HCT116 (cell line): ENCODE measurements around the gene RIMBP2. TPM values are rescaled to one million over a fixed set of nuclear protein-coding genes. Genes with fewer than 3 reads are reported as not detected.

Source experiments
- ATAC-seq: fragments of 200-7000 bp; cut with Tn5 transposase; 2 replicates; pipeline ENCODE4 v1.9.1; 2020; ENCODE audit warnings: mild to moderate bottlenecking, moderate library complexity
- BruUV-seq: library from RNA; stranded (reverse); fragments of 400-500 nt; replicated peaks from 2 replicates; lab custom pipeline; 2021; lab: Mats Ljungman, UMichigan
- CTCF ChIA-PET: fragments of 300-600 bp; sonication (Branson Sonifier 250); formaldehyde crosslinking; loops from one replicate; lab custom pipeline; 2021; ENCODE audit warnings: antibody characterized with exemption; lab: Charles Lee
- POLR2A ChIA-PET: fragments of 300-600, 350-600 bp; sonication (Branson Sonifier 250); formaldehyde crosslinking; loops from one replicate; lab custom pipeline; 2021; ENCODE audit warnings: antibody characterized with exemption; lab: Charles Lee
- RAD21 ChIA-PET, 2 experiments: fragments of 300-600 bp; sonication (Branson Sonifier 250); formaldehyde crosslinking; loops; one replicate each; lab custom pipeline; 2023; ENCODE audit warnings: low total read pairs in 2 of 2; ENCODE audit not compliant: uncharacterized antibody in 2 of 2, unreplicated experiment in 2 of 2, low non-redundant PET in 1 of 2; lab: Charles Lee
- DNase-seq: peaks from one replicate; pipeline ENCODE4 v3.0.0-alpha.2; 2010; ENCODE audit warnings: low read depth, low spot score
- H2AFZ ChIP-seq: fragments of 200-600 bp; shearing (Covaris generic), sonication (generic); 2 replicates; pipeline ENCODE4 v1.6.1; 2017; ENCODE audit warnings: low read depth, mixed run types, mixed read lengths, antibody characterized with exemption, low read length; ENCODE audit not compliant: poor library complexity, severe bottlenecking
- H3K27ac ChIP-seq: 2 replicates; pipeline ENCODE4 v1.5.1; 2012; ENCODE audit warnings: low read depth, low read length
- H3K27me3 ChIP-seq: fragments of 200-600 bp; sonication (generic); 2 replicates; pipeline ENCODE4 v1.6.1; 2016; ENCODE audit warnings: mixed run types, low read length, mixed read lengths; ENCODE audit not compliant: insufficient read depth
- H3K36me3 ChIP-seq, 2 experiments: fragments of 200-500 bp in 1 of 2; fragments of 200-600 bp in 1 of 2; sonication (Bioruptor generic) in 1 of 2; sonication (generic) in 1 of 2; 2 replicates each; pipeline versions ENCODE4 v1.5.1 to v1.6.1; 2014 to 2016; ENCODE audit warnings: low read length in 2 of 2, inconsistent platforms in 1 of 2, mixed read lengths in 1 of 2, mixed run types in 1 of 2; ENCODE audit not compliant: insufficient read depth in 2 of 2, control insufficient read depth in 1 of 2
- H3K4me1 ChIP-seq, 2 experiments: fragments of 200-600 bp in 1 of 2; sonication (generic) in 1 of 2; 2 replicates each; pipeline versions ENCODE4 v1.5.1 to v1.6.1; 2012 to 2017; ENCODE audit warnings: low read length in 2 of 2, inconsistent platforms in 1 of 2, mild to moderate bottlenecking in 1 of 2, mixed read lengths in 1 of 2, mixed run types in 1 of 2, moderate library complexity in 1 of 2; ENCODE audit not compliant: insufficient read depth in 2 of 2, control insufficient read depth in 1 of 2
- H3K4me2 ChIP-seq: fragments of 200-600 bp; sonication (generic); 2 replicates; pipeline ENCODE4 v1.6.1; 2017; ENCODE audit warnings: mixed run types, low read length, mixed read lengths
- H3K4me3 ChIP-seq, 2 experiments: fragments of 200-600 bp in 1 of 2; sonication (generic) in 1 of 2; replicated peaks in 1 of 2; 2 replicates each; pipeline ENCODE4 v1.5.1; 2011 to 2016; ENCODE audit warnings: low read length in 2 of 2, control low read depth in 1 of 2, low read depth in 1 of 2, mild to moderate bottlenecking in 1 of 2, mixed read lengths in 1 of 2, mixed run types in 1 of 2
- H3K79me2 ChIP-seq: fragments of 200-600 bp; sonication (generic); 2 replicates; pipeline ENCODE4 v1.6.1; 2017; ENCODE audit warnings: mild to moderate bottlenecking, mixed run types, low read length, moderate library complexity, mixed read lengths; ENCODE audit not compliant: insufficient read depth
- H3K9ac ChIP-seq: fragments of 200-600 bp; sonication (generic); 2 replicates; pipeline ENCODE4 v1.6.1; 2016; ENCODE audit warnings: low read length, mixed read lengths
- H3K9me2 ChIP-seq: fragments of 200-600 bp; sonication (generic), shearing (Covaris generic); 2 replicates; pipeline ENCODE4 v1.6.1; 2017; ENCODE audit warnings: mixed run types, mild to moderate bottlenecking, moderate library complexity; ENCODE audit not compliant: insufficient read depth
- H3K9me3 ChIP-seq, 2 experiments: fragments of 200-500 bp in 1 of 2; fragments of 200-600 bp in 1 of 2; sonication (Bioruptor generic) in 1 of 2; sonication (generic) in 1 of 2; 2 replicates each; pipeline ENCODE4 v1.6.1; 2014 to 2017; ENCODE audit warnings: low read length in 2 of 2, mixed read lengths in 2 of 2, inconsistent platforms in 1 of 2, low read depth in 1 of 2, mild to moderate bottlenecking in 1 of 2, mixed run types in 1 of 2, moderate library complexity in 1 of 2; ENCODE audit not compliant: control insufficient read depth in 1 of 2, insufficient read depth in 1 of 2
- H4K20me1 ChIP-seq: fragments of 200-600 bp; sonication (generic), shearing (Covaris generic); 2 replicates; pipeline ENCODE4 v1.6.1; 2017; ENCODE audit warnings: mixed run types, mild to moderate bottlenecking, moderate library complexity; ENCODE audit not compliant: insufficient read depth
- ELF1 ChIP-seq: IDR thresholded peaks from 2 replicates; pipeline ENCODE4 v1.6.1; 2012; ENCODE audit warnings: low read depth, borderline replicate concordance
- EZH2 ChIP-seq: fragments of 200-600 bp; sonication (generic); IDR thresholded peaks from 2 replicates; pipeline ENCODE4 v1.6.1; 2017; ENCODE audit warnings: antibody characterized with exemption, mixed run types
- JUND ChIP-seq: IDR thresholded peaks from 2 replicates; pipeline ENCODE4 v1.6.1; 2012
- MAX ChIP-seq: IDR thresholded peaks from 2 replicates; pipeline ENCODE4 v1.6.1; 2012
- POLR2A ChIP-seq: IDR thresholded peaks from 2 replicates; pipeline ENCODE4 v1.7.0; 2011; ENCODE audit warnings: borderline replicate concordance; ENCODE audit not compliant: insufficient read depth, insufficient read length; ENCODE audit errors: extremely low read depth
- POLR2AphosphoS5 ChIP-seq: IDR thresholded peaks from 2 replicates; pipeline ENCODE4 v1.6.1; 2011; ENCODE audit warnings: mild to moderate bottlenecking, low read depth, low read length, moderate library complexity
- RAD21 ChIP-seq: IDR thresholded peaks from 2 replicates; pipeline ENCODE4 v1.6.1; 2012; ENCODE audit warnings: low read depth, mild to moderate bottlenecking
- REST ChIP-seq: IDR thresholded peaks from 2 replicates; pipeline ENCODE4 v1.6.1; 2012; ENCODE audit warnings: low read depth
- SP1 ChIP-seq: IDR thresholded peaks from 2 replicates; pipeline ENCODE4 v1.6.1; 2012; ENCODE audit warnings: low read depth
- SRF ChIP-seq: IDR thresholded peaks from 2 replicates; pipeline ENCODE4 v1.6.1; 2012; ENCODE audit warnings: low read depth
- YY1 ChIP-seq: IDR thresholded peaks from 2 replicates; pipeline ENCODE4 v1.6.1; 2011; ENCODE audit warnings: low read length, low read depth, moderate library complexity, mild to moderate bottlenecking; ENCODE audit not compliant: insufficient replicate concordance; ENCODE audit errors: extremely low read depth
- ZFX ChIP-seq: fragments of 450-650 bp; IDR thresholded peaks from 2 replicates; pipeline ENCODE4 v1.6.1; 2017
- intact Hi-C: fragments of 100-400 bp; cut with micrococcal nuclease; formaldehyde crosslinking; loops from 2 replicates; pipeline ENCODE4 v1.10.0; 2022
- total RNA-seq: library from RNA; stranded (reverse); gene quantifications from one replicate; pipeline ENCODE4 v1.2.1, GENCODE V29; 2021; ENCODE audit not compliant: unreplicated experiment

RIMBP2 gene
- total RNA-seq, 1 experiment from 2014 or later = not detected

- TF ChIP-seq EZH2 (no peak), MAX (no peak), JUND (no peak), YY1 (no peak), SRF (no peak), SP1 (no peak), POLR2AphosphoS5 (no peak), REST (no peak), ZFX (no peak), ELF1 (no peak), POLR2A (no peak), RAD21 (no peak)
- CTCF ChIA-PET = no interaction called here
- H4K20me1 ChIP-seq = no peaks in the 10 kb centered on the region
- no peak overlapping the region for H3K4me2 ChIP-seq
- ATAC-seq = no peak
- BruUV-seq = no TSS peak
- H3K4me1 ChIP-seq = no peaks in the 10 kb centered on the region
- intact Hi-C loops = no loop called here
- no peak overlapping the region for H3K4me3 ChIP-seq
- no peaks in the 10 kb centered on the region for H3K36me3 ChIP-seq
- H2AFZ ChIP-seq = no peak overlapping the region
- POLR2A ChIA-PET = no interaction called here
- no peaks in the 10 kb centered on the region; a peak in 1 of 4 replicates for H3K9me3 ChIP-seq
- no peak overlapping the region for H3K9ac ChIP-seq
- no peak overlapping the region for H3K27ac ChIP-seq
- no peaks in the 10 kb centered on the region for H3K9me2 ChIP-seq
- H3K27me3 ChIP-seq = no peaks in the 10 kb centered on the region
- RAD21 ChIA-PET = no interaction called here
- DNase-seq = no peak
- no peaks in the 10 kb centered on the region for H3K79me2 ChIP-seq
Measured at GRCh38 chr12:130463818-130464670, 252.1 kb downstream of the RIMBP2 start.
